Measurements from ENCODE around the gene ZNF346.
A peak's percentile ranks its signal among the peaks of the same experiment; 100 is the strongest.

Gene ZNF346

GRCh38 chr5:176998828-176999227, 23.7 kb upstream of the ZNF346 start:
- TF ChIP-seq TCF12 (IDR thresholded peaks at IDR 0.05; ENCODE audit: low read depth) = no peak
- no peak for TF ChIP-seq CEBPB (IDR thresholded peaks at IDR 0.05)
- TF ChIP-seq NFIC (IDR thresholded peaks at IDR 0.05) = no peak
- TF ChIP-seq ZBTB7A (IDR thresholded peaks at IDR 0.05; ENCODE audit: low read depth) = no peak

- TF ChIP-seq ZBTB7A (IDR thresholded peaks at IDR 0.05; ENCODE audit: low read depth) (no peak), CREB1 (IDR thresholded peaks at IDR 0.05; ENCODE audit: low read depth) (no peak), EP300 (IDR thresholded peaks at IDR 0.05; ENCODE audit: borderline replicate concordance) (no peak), USF1 (IDR thresholded peaks at IDR 0.05) (no peak), CEBPB (IDR thresholded peaks at IDR 0.05) (no peak), TCF12 (IDR thresholded peaks at IDR 0.05; ENCODE audit: low read depth) (no peak), YY1 (IDR thresholded peaks at IDR 0.05; ENCODE audit: low read depth) (no peak), EGR1 (IDR thresholded peaks at IDR 0.05) (no peak), NFIC (IDR thresholded peaks at IDR 0.05) (no peak), TEAD4 (IDR thresholded peaks at IDR 0.05) (no peak), FOXM1 (IDR thresholded peaks at IDR 0.05; ENCODE audit: borderline replicate concordance, low read depth) (no peak), REST (IDR thresholded peaks at IDR 0.05; ENCODE audit: low read depth) (no peak), RAD21 (IDR thresholded peaks at IDR 0.05; ENCODE audit: low read depth) (no peak), TAF1 (IDR thresholded peaks at IDR 0.05; ENCODE audit: low read depth) (no peak), MAX (IDR thresholded peaks at IDR 0.05) (no peak)
These were observed 18.8 kb upstream of the ZNF346 start for GRCh38 chr5:177003649-177004048.

GRCh38 chr5:177004961-177005360, 17.5 kb upstream of the ZNF346 start:
- no peak for TF ChIP-seq TEAD4 (IDR thresholded peaks at IDR 0.05)
- TF ChIP-seq ZBTB7A (IDR thresholded peaks at IDR 0.05; ENCODE audit: low read depth) = no peak
- TF ChIP-seq NFIC (IDR thresholded peaks at IDR 0.05) = no peak
- no peak for TF ChIP-seq FOXM1 (IDR thresholded peaks at IDR 0.05; ENCODE audit: borderline replicate concordance, low read depth)
- no peak for TF ChIP-seq USF1 (IDR thresholded peaks at IDR 0.05)
- no peak for TF ChIP-seq CREB1 (IDR thresholded peaks at IDR 0.05; ENCODE audit: low read depth)
- no peak for TF ChIP-seq REST (IDR thresholded peaks at IDR 0.05; ENCODE audit: low read depth)
- no peak for TF ChIP-seq YY1 (IDR thresholded peaks at IDR 0.05; ENCODE audit: low read depth)
- no peak for TF ChIP-seq TCF12 (IDR thresholded peaks at IDR 0.05; ENCODE audit: low read depth)
- TF ChIP-seq CEBPB (IDR thresholded peaks at IDR 0.05) = no peak
- no peak for TF ChIP-seq MAX (IDR thresholded peaks at IDR 0.05)
- TF ChIP-seq EP300 (IDR thresholded peaks at IDR 0.05; ENCODE audit: borderline replicate concordance) = no peak
- TF ChIP-seq TAF1 (IDR thresholded peaks at IDR 0.05; ENCODE audit: low read depth) = no peak
- TF ChIP-seq RAD21 (IDR thresholded peaks at IDR 0.05; ENCODE audit: low read depth) = no peak
- no peak for TF ChIP-seq EGR1 (IDR thresholded peaks at IDR 0.05)

- TF ChIP-seq NFIC (IDR thresholded peaks at IDR 0.05) = peak; percentile 24; the same call in 1 of the 2 replicates
- TF ChIP-seq MAX (IDR thresholded peaks at IDR 0.05) = 0 out of 2 replicates have a peak, but pooled peaks have one; percentile 22
- TF ChIP-seq EGR1 (IDR thresholded peaks at IDR 0.05) = peak; percentile 77
- TF ChIP-seq YY1 (IDR thresholded peaks at IDR 0.05; ENCODE audit: low read depth) = no peak
- no peak for TF ChIP-seq TCF12 (IDR thresholded peaks at IDR 0.05; ENCODE audit: low read depth)
These were observed 16.8 kb upstream of the ZNF346 start for GRCh38 chr5:177005619-177006264.

GRCh38 chr5:177006265-177006972, 16.1 kb upstream of the ZNF346 start, which contains the start of gene UIMC1:
Gene UIMC1, minus strand, starts transcription at chr5:177006779. Its CDS starts 24,164 bp downstream, at chr5:176982615.
- TF ChIP-seq FOXM1 (IDR thresholded peaks at IDR 0.05; ENCODE audit: borderline replicate concordance, low read depth) (no peak), TAF1 (IDR thresholded peaks at IDR 0.05; ENCODE audit: low read depth) (peak; percentile 69), ZBTB7A (IDR thresholded peaks at IDR 0.05; ENCODE audit: low read depth) (peak; percentile 96), YY1 (IDR thresholded peaks at IDR 0.05; ENCODE audit: low read depth) (peak; percentile 38; the same call in 1 of the 2 replicates), EGR1 (IDR thresholded peaks at IDR 0.05) (peak; percentile 43; the same call in 1 of the 2 replicates), NFIC (IDR thresholded peaks at IDR 0.05) (0 out of 2 replicates have a peak, but pooled peaks have one; percentile 24), EP300 (IDR thresholded peaks at IDR 0.05; ENCODE audit: borderline replicate concordance) (peak; percentile 71), MAX (IDR thresholded peaks at IDR 0.05) (peak; percentile 86), REST (IDR thresholded peaks at IDR 0.05; ENCODE audit: low read depth) (no peak)
